Measurements from ENCODE around the gene PABPC3. TPM values are rescaled to one million over a fixed set of nuclear protein-coding genes. Genes with fewer than 3 reads are reported as not detected.

Gene PABPC3
- total and polyA plus RNA-seq, 2 donors from 2014 or later, result 0.22 TPM; not detected in 1

- H3K9me3 ChIP-seq (ENCODE audit: control insufficient read depth in 2 of 3, insufficient read depth in 1 of 3, low read length in 3 of 3), result no peaks in the 10 kb centered on the region
- FAIRE-seq, result no peak
These were observed 31.5 kb upstream of the PABPC3 start for GRCh38 chr13:25064396-25064795.

GRCh38 chr13:25065974-25066770, 29.8 kb upstream of the PABPC3 start:
- no peak overlapping the region for H3K27ac ChIP-seq (ENCODE audit: low read depth in 2 of 2, low read length in 2 of 2)
- no peaks in the 10 kb centered on the region for H3K9me3 ChIP-seq (ENCODE audit: control insufficient read depth in 2 of 3, insufficient read depth in 1 of 3, low read length in 3 of 3)
- H3K4me3 ChIP-seq (ENCODE audit: low read length in 3 of 3), result no peak overlapping the region
- intact Hi-C loops (cut with DNase I), result no loop called here
- no peak overlapping the region for H3K9ac ChIP-seq (ENCODE audit: low read length in 3 of 3)
- no peaks in the 10 kb centered on the region for H3K27me3 ChIP-seq (ENCODE audit: control insufficient read depth, insufficient read depth, low read length)
- DNase-seq (no peak), FAIRE-seq (no peak)
- no peak for TF ChIP-seq CTCF (IDR thresholded peaks at IDR 0.05; ENCODE audit: borderline replicate concordance, extremely low read depth, insufficient read depth)
- no peaks in the 10 kb centered on the region for H3K4me1 ChIP-seq (ENCODE audit: control insufficient read depth in 2 of 3, insufficient read depth in 2 of 3, low read depth in 1 of 3, low read length in 3 of 3)
- no peaks in the 10 kb centered on the region for H3K36me3 ChIP-seq (ENCODE audit: control insufficient read depth in 2 of 3, insufficient read depth in 3 of 3, low read length in 3 of 3)

More at GRCh38 chr13:25064396-25064795, 31.5 kb upstream of the PABPC3 start:
- H3K27me3 ChIP-seq (ENCODE audit: control insufficient read depth, insufficient read depth, low read length), result no peaks in the 10 kb centered on the region
- H3K27ac ChIP-seq (ENCODE audit: low read depth in 2 of 2, low read length in 2 of 2), result no peak overlapping the region
- TF ChIP-seq CTCF (IDR thresholded peaks at IDR 0.05; ENCODE audit: borderline replicate concordance, extremely low read depth, insufficient read depth), result no peak
- H3K4me3 ChIP-seq (ENCODE audit: low read length in 3 of 3), result no peak overlapping the region
- no peaks in the 10 kb centered on the region for H3K36me3 ChIP-seq (ENCODE audit: control insufficient read depth in 2 of 3, insufficient read depth in 3 of 3, low read length in 3 of 3)
- intact Hi-C loops (cut with DNase I), result no loop called here
- no peak overlapping the region for H3K9ac ChIP-seq (ENCODE audit: low read length in 3 of 3)
- no peak for DNase-seq
- H3K4me1 ChIP-seq (ENCODE audit: control insufficient read depth in 2 of 3, insufficient read depth in 2 of 3, low read depth in 1 of 3, low read length in 3 of 3), result no peaks in the 10 kb centered on the region

GRCh38 chr13:25067064-25067463, 28.9 kb upstream of the PABPC3 start:
- no peak for TF ChIP-seq CTCF (IDR thresholded peaks at IDR 0.05; ENCODE audit: borderline replicate concordance, extremely low read depth, insufficient read depth)
- intact Hi-C loops (cut with DNase I), result no loop called here
- Histone ChIP-seq H3K4me3 (ENCODE audit: low read length in 3 of 3) (no peak overlapping the region), H3K9ac (ENCODE audit: low read length in 3 of 3) (no peak overlapping the region), H3K27me3 (ENCODE audit: control insufficient read depth, insufficient read depth, low read length) (no peaks in the 10 kb centered on the region), H3K36me3 (ENCODE audit: control insufficient read depth in 2 of 3, insufficient read depth in 3 of 3, low read length in 3 of 3) (no peaks in the 10 kb centered on the region), H3K4me1 (ENCODE audit: control insufficient read depth in 2 of 3, insufficient read depth in 2 of 3, low read depth in 1 of 3, low read length in 3 of 3) (no peaks in the 10 kb centered on the region), H3K27ac (ENCODE audit: low read depth in 2 of 2, low read length in 2 of 2) (no peak overlapping the region), H3K9me3 (ENCODE audit: control insufficient read depth in 2 of 3, insufficient read depth in 1 of 3, low read length in 3 of 3) (no peaks in the 10 kb centered on the region)
- peak in 1 of 5 donors; percentile 3 for DNase-seq
- FAIRE-seq, result no peak

Measured in kidney (tissue), 14 donors.